GM12872 (cell line): ENCODE data around the gene SPATA2.

Source experiments
- CTCF ChIP-seq: IDR thresholded peaks from 3 replicates; pipeline ENCODE4 v1.5.1; 2011; ENCODE audit warnings: low read depth, mild to moderate bottlenecking, low read length, moderate library complexity; ENCODE audit not compliant: insufficient read depth

The SPATA2 gene

GRCh38 chr20:49945701-49946477, 30.6 kb upstream of the SPATA2 start:
- no peak for TF ChIP-seq CTCF

DNA sequence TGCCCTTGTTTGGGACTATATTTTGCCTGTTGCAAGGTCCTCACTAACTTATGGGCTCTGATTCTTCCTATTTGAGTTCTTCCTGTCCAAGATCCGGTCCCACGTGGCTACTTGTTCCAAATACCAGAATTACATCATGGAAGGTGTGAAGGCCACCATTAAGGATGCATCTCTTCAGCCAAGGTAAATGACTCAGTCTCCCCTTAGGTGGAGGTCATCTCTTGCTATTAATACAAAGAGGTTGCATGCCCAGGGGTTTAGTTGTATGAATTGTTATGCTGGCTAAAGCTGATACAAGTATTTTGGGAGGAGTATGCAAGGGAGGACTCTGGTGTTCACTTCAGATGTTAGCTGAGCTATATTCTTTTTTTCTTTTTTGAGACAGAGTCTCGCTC, 30.0 kb upstream of the SPATA2 start:
- no peak for TF ChIP-seq CTCF

GRCh38 chr20:49942942-49943341, 27.6 kb upstream of the SPATA2 start:
- TF ChIP-seq CTCF = no peak

- no peak for TF ChIP-seq CTCF
Measured at GRCh38 chr20:49942303-49942702, 27.0 kb upstream of the SPATA2 start.

DNA sequence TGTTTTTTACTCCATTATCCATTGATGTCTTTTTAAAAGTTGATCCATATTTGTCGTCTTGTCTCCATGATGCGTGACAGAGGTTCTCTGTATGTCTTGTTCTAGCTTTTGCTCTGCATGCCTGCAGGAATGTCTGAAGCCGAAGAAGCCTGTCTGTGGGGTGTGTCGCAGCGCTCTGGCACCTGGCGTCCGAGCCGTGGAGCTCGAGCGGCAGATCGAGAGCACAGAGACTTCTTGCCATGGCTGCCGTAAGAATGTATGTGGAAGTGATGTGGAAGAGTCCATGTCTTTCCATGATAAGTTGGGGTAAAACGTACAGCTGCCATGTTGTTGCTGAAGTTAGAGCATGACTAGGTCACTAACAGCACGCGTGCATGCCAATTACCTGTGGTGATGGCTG, 26.1 kb upstream of the SPATA2 start:
- no peak for TF ChIP-seq CTCF

DNA sequence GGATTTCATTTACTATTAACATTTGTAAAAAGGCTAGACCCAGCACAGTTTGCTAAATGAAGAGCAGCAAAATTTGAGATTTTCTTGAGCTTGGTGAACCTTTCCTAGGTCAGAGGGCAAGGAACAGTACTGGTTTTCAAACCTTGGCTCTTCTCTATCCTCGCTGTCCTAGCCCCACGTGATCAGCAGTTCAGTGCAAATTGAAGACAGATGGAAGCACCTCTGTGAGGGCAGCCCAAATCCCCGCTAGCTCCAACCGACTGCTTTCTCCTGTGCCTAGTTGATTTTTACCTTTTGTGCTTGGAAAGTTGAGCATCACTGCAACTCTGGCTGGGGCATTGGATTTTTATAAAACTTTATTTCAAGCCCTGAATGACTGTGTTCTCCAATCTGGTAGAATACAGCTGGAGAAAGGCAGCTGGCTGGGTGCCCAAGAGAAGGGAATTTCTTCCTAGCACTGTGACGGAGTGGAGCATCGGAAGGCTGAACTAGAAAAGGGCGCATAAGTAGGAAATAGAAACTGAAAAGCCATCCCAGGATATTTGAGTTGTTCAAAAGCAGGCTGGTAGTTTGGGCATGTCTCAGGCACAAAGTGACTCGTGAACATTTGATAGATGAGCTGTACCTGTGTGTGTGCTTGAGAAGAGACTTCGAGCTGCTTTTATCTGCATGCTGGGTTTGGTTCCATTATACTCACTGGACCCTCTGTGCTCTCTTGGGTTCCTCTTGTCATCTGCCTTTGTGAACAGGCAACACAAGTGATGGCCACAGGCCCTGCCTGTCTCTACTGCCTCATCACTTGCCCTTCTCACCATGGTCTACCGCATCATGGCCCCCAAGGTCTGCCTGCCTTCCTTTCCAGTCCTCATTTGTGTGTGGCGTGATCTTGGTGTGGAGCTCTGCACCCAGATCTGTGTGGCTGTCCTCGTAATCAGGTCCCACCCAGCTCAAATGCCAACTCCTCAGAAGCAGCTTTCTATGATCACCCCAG, 23.1 kb upstream of the SPATA2 start:
- TF ChIP-seq CTCF = no peak
